Vagina (tissue), 2 donors: Measurements from ENCODE around the gene EHMT1.

Experiments
- CTCF ChIP-seq, 3 experiments: fragments of 450-650 bp in 2 of 3; fragments of 200-600 bp in 1 of 3; sonication (generic) in 1 of 3; IDR thresholded peaks; one replicate each; pipeline ENCODE4 v1.5.1; 2017 to 2019; ENCODE audit warnings: antibody characterized with exemption in 3 of 3, mild to moderate bottlenecking in 2 of 3, moderate library complexity in 2 of 3
- POLR2A ChIP-seq, 2 donors: fragments of 450-650 bp; IDR thresholded peaks; one replicate each; pipeline ENCODE4 v1.6.1; 2017; ENCODE audit warnings: antibody characterized with exemption in 2 of 2, mild to moderate bottlenecking in 2 of 2, moderate library complexity in 2 of 2

- TF ChIP-seq POLR2A (IDR thresholded peaks at IDR 0.05) (no peak), CTCF (IDR thresholded peaks at IDR 0.05) (no peak)
Measured at GRCh38 chr9:137593176-137593575, 25.6 kb upstream of the EHMT1 start.
